Activated CD8-positive, alpha-beta memory T cell treated with anti-CD3 and anti-CD28 coated beads, Interleukin-2, amount 50 U/mL, for 1 hour (primary cell): ENCODE data around the gene PIP5K1B.

ENCODE experiments used
- DNase-seq: peaks from one replicate; pipeline ENCODE4 v3.0.0-alpha.2; 2020; ENCODE audit errors: extremely low read depth

PIP5K1B gene

DNA sequence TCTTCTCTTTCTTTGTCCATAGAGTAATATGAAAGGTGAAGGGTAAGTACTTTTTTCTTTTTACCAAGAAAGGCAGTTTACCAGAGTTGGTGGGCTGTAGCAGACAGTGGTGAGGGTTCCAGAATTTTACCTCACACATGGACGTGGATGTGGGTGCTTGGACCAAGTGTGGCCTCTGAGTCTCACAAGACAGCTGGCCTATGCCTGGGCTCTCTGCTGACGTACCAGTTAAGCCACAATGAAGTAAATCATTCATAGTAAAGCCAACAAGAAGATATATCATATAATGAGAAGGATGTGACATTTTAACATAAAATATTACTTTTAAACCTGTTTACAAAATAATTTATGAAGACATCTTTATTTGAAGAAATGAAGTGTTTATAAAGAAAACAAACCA lies 202.9 kb downstream of the PIP5K1B start:
- DNase-seq, result no peak

DNA sequence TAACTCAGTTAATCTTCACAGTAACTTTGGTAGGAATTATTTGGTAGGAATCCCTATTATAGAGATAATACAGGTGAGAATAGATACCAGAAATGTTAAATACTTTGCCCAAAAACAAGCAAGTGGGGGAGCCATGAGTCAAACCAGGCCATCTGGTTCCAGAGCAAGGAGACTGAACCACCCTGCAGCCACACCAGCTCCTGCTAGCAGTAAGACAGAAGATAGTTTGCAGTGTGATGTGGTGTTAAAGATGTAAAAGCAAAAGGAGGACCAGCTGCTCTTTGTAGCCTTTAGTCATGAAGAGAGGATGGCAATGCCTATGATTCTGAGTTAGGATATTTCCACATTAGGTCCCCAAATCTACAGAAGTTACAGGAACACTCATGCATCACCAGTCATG lies 207.5 kb downstream of the PIP5K1B start:
- no peak for DNase-seq

DNA sequence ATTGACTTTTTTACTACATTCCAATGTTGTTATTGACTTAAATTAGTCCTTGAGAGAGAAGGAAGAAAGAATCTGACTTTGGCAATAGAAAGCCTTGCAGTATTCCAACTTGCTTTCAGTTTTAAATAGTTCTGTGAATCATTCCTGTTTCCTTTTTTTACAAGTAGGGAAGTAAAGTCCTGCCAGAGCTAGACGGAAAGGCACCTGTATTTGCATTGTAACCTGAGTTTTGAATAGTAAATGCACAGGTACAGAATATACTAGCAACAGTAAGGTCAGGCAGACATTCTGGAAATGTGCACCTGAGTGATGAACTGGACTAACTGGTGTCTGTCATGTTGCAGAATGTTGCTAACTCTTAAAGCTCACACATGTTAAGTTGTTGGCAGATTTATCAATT lies 208.0 kb downstream of the PIP5K1B start:
- no peak for DNase-seq

- no peak for DNase-seq
Observed at GRCh38 chr9:68914751-68915150, 209.7 kb downstream of the PIP5K1B start.

DNA sequence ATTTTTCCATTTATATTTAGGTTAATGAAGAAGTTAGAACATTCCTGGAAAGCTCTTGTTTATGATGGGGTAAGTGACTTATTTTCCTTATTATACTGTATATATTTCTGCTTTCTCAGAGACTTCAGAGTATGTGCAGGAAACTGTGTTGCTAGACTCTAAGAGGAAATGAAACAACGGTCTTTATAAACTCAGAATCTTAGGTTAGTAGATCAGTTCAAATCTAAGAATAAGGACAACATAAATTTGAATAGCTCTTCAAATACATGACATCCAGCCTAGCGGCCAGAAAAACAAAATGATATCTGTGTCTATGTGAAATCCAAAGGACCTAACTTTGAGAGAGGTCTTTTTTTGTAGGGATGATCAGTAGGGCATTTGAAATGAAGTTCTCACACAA lies 214.6 kb downstream of the PIP5K1B start:
- DNase-seq, result no peak

GRCh38 chr9:68920921-68921320 lies 215.9 kb downstream of the PIP5K1B start:
- no peak for DNase-seq

GRCh38 chr9:68923480-68923879 lies 218.4 kb downstream of the PIP5K1B start:
- DNase-seq, result no peak

GRCh38 chr9:68925175-68925574 lies 220.1 kb downstream of the PIP5K1B start:
- no peak for DNase-seq

GRCh38 chr9:68927165-68927564 lies 222.1 kb downstream of the PIP5K1B start:
- DNase-seq, result no peak

DNA sequence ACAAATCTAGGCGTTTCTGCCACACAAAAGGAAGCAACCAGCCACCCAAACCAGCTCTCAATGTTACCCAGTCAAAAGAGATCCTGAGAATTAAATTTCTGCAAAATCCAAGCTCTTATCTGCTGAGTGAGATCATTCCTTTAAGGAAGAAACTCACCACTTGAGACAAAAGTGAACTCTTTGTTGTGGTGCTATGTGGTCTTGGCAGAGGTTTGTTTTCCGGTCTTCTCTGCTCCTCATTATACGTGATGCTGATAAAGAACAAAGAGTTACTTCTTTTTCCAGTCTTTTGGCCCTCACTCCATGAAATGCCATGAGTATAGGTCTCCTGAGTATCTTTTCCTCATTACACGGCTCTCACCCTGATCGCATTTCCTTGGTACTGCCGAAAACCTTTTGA lies 226.8 kb downstream of the PIP5K1B start:
- DNase-seq, result no peak

GRCh38 chr9:68932458-68932857 lies 227.4 kb downstream of the PIP5K1B start:
- DNase-seq, result no peak

GRCh38 chr9:68933434-68934328 lies 228.6 kb downstream of the PIP5K1B start:
- no peak for DNase-seq

DNA sequence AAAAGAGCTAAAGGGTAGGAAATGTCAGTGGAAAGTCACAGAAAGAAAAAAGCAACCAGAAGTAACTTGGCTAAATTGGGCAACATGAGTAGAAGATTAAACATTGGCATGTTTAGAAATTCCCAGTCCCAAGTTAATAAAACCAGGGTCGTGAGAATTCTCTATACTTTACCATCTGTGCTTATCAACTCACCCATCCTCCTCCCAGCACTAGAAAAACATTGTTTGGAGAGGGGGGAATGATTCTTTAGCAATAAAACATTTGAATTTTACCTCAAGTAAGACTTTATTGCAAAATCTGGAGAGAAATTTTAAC lies 229.2 kb downstream of the PIP5K1B start:
- DNase-seq, result no peak

GRCh38 chr9:68940573-68940972 lies 235.5 kb downstream of the PIP5K1B start:
- DNase-seq, result no peak

- DNase-seq, result no peak
Observed at GRCh38 chr9:68941780-68942459, 236.9 kb downstream of the PIP5K1B start.

- no peak for DNase-seq
Observed at GRCh38 chr9:68942790-68943189, 237.8 kb downstream of the PIP5K1B start.

- DNase-seq, result no peak
Observed at GRCh38 chr9:68947015-68947414, 242.0 kb downstream of the PIP5K1B start.

- no peak for DNase-seq
Observed at GRCh38 chr9:68947842-68948569, 243.0 kb downstream of the PIP5K1B start.

DNA sequence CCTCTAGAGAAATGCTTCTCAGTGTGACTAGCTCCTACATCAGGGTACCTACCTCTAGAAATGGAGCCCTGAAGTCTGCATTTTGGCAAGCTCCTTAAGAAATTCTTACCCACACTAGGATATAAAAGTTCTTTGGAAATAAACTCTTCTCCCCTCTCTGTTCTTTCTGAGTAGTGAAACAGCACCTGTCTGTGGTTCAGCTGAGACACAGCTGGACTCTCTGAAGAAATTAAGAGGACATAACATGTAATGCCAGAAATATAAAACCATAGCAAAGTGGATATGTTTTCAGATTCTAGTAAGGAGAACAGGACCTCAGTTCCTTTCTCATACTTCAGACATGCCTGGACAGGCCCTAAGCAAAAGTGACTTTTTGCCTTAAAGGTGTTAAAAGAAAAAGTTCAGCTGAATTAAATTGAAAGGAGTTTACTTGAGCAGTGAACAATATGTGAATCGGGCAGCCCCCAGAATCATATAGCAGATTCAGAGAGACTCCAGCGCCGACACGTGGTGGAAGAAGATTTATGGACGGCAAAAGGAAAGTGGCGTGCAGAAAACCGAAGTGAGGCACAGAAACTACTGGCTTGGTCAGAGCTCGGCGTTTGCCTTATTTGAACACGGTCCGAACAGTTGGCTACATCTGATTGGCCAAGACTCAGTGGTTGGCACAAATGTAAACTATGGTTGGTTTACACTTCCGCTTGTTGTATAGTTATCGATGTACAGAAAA lies 244.4 kb downstream of the PIP5K1B start:
- DNase-seq, result no peak

- no peak for DNase-seq
Observed at GRCh38 chr9:68950188-68950587, 245.1 kb downstream of the PIP5K1B start.

GRCh38 chr9:68950689-68951088 lies 245.6 kb downstream of the PIP5K1B start:
- no peak for DNase-seq
